Measurements from ENCODE around the gene NDUFV1.

GRCh38 chr11:67628710-67629385, 22.1 kb downstream of the NDUFV1 start:
- TF ChIP-seq, protein P1, sequence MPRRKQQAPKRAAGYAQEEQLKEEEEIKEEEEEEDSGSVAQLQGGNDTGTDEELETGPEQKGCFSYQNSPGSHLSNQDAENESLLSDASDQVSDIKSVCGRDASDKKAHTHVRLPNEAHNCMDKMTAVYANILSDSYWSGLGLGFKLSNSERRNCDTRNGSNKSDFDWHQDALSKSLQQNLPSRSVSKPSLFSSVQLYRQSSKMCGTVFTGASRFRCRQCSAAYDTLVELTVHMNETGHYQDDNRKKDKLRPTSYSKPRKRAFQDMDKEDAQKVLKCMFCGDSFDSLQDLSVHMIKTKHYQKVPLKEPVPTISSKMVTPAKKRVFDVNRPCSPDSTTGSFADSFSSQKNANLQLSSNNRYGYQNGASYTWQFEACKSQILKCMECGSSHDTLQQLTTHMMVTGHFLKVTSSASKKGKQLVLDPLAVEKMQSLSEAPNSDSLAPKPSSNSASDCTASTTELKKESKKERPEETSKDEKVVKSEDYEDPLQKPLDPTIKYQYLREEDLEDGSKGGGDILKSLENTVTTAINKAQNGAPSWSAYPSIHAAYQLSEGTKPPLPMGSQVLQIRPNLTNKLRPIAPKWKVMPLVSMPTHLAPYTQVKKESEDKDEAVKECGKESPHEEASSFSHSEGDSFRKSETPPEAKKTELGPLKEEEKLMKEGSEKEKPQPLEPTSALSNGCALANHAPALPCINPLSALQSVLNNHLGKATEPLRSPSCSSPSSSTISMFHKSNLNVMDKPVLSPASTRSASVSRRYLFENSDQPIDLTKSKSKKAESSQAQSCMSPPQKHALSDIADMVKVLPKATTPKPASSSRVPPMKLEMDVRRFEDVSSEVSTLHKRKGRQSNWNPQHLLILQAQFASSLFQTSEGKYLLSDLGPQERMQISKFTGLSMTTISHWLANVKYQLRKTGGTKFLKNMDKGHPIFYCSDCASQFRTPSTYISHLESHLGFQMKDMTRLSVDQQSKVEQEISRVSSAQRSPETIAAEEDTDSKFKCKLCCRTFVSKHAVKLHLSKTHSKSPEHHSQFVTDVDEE (CRISPR knock-in tag; IDR thresholded peaks at IDR 0.05), result no peak
- TF ChIP-seq ZNF565 (CRISPR knock-in tag; conservative IDR thresholded peaks at IDR 0.05; ENCODE audit: low read depth), result no peak
- TF ChIP-seq POU6F1 (CRISPR knock-in tag; IDR thresholded peaks at IDR 0.05; ENCODE audit: borderline replicate concordance, low read depth), result no peak
- TF ChIP-seq TCF4 (CRISPR knock-in tag; IDR thresholded peaks at IDR 0.05; ENCODE audit: borderline replicate concordance), result no peak
- no peak for TF ChIP-seq PATZ1 (CRISPR knock-in tag; IDR thresholded peaks at IDR 0.05; ENCODE audit: borderline replicate concordance)
- TF ChIP-seq ZFP30 (CRISPR knock-in tag; IDR thresholded peaks at IDR 0.05), result no peak
- no peak for TF ChIP-seq ZFP3 (CRISPR knock-in tag; IDR thresholded peaks at IDR 0.05)
- no peak for TF ChIP-seq ARNTL (CRISPR knock-in tag; IDR thresholded peaks at IDR 0.05; ENCODE audit: borderline replicate concordance, low read depth)
- TF ChIP-seq, protein P2, sequence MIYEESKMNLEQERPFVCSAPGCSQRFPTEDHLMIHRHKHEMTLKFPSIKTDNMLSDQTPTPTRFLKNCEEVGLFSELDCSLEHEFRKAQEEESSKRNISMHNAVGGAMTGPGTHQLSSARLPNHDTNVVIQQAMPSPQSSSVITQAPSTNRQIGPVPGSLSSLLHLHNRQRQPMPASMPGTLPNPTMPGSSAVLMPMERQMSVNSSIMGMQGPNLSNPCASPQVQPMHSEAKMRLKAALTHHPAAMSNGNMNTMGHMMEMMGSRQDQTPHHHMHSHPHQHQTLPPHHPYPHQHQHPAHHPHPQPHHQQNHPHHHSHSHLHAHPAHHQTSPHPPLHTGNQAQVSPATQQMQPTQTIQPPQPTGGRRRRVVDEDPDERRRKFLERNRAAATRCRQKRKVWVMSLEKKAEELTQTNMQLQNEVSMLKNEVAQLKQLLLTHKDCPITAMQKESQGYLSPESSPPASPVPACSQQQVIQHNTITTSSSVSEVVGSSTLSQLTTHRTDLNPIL (CRISPR knock-in tag; IDR thresholded peaks at IDR 0.05; ENCODE audit: low read depth), result no peak
- TF ChIP-seq TOX (CRISPR knock-in tag; IDR thresholded peaks at IDR 0.05; ENCODE audit: borderline replicate concordance), result no peak
- TF ChIP-seq SNAI2 (CRISPR knock-in tag; IDR thresholded peaks at IDR 0.05), result no peak
- no peak for TF ChIP-seq ZNF8 (CRISPR knock-in tag; IDR thresholded peaks at IDR 0.05)
